GM18498 (cell line): ENCODE results near the gene CERS3.

Experiments used
- ATAC-seq: cut with Tn5 transposase; IDR thresholded peaks from one replicate; pipeline ENCODE4 v1.9.1; 2021; ENCODE audit warnings: mild to moderate bottlenecking, moderate library complexity; ENCODE audit not compliant: unreplicated experiment

The CERS3 gene

GRCh38 chr15:100531204-100531603 is 2.5 kb upstream of the CERS3 start:
- ATAC-seq, result no peak

GRCh38 chr15:100529556-100529955 is 806 bp upstream of the CERS3 start:
- no peak for ATAC-seq

- ATAC-seq, result no peak
These were observed 2.7 kb downstream of the CERS3 start for GRCh38 chr15:100526027-100526481.

- ATAC-seq, result no peak
These were observed 3.3 kb downstream of the CERS3 start for GRCh38 chr15:100525436-100525835.

- no peak for ATAC-seq
These were observed 4.4 kb downstream of the CERS3 start for GRCh38 chr15:100524326-100524725.

- ATAC-seq, result no peak
These were observed 6.8 kb downstream of the CERS3 start for GRCh38 chr15:100521907-100522306.

GRCh38 chr15:100520132-100520921 is 8.4 kb downstream of the CERS3 start:
- ATAC-seq, result no peak

GRCh38 chr15:100517846-100518245 is 10.9 kb downstream of the CERS3 start:
- ATAC-seq, result no peak

GRCh38 chr15:100516643-100517512 is 11.9 kb downstream of the CERS3 start:
- no peak for ATAC-seq

GRCh38 chr15:100515758-100516157 is 13.0 kb downstream of the CERS3 start:
- no peak for ATAC-seq

GRCh38 chr15:100508641-100509300 is 20.0 kb downstream of the CERS3 start:
- ATAC-seq, result no peak

GRCh38 chr15:100502651-100503050 is 26.1 kb downstream of the CERS3 start:
- no peak for ATAC-seq

GRCh38 chr15:100501117-100501516 is 27.6 kb downstream of the CERS3 start:
- ATAC-seq, result no peak

GRCh38 chr15:100500226-100500990 is 28.3 kb downstream of the CERS3 start:
- no peak for ATAC-seq

- no peak for ATAC-seq
These were observed 32.9 kb downstream of the CERS3 start for GRCh38 chr15:100495861-100496260.

- ATAC-seq, result no peak
These were observed 35.5 kb downstream of the CERS3 start for GRCh38 chr15:100493213-100493612.

- ATAC-seq, result no peak
These were observed 44.3 kb downstream of the CERS3 start for GRCh38 chr15:100484443-100484842.

GRCh38 chr15:100483370-100483769 is 45.4 kb downstream of the CERS3 start:
- no peak for ATAC-seq

- no peak for ATAC-seq
These were observed 51.9 kb downstream of the CERS3 start for GRCh38 chr15:100476805-100477204.

- no peak for ATAC-seq
These were observed 56.0 kb downstream of the CERS3 start for GRCh38 chr15:100472736-100473135.

- ATAC-seq, result no peak
These were observed 56.8 kb downstream of the CERS3 start for GRCh38 chr15:100471933-100472332.
